Activated CD4-positive, CD25-positive, alpha-beta regulatory T cell (primary cell): ENCODE results near the gene CAND2.

ENCODE experiments used
- DNase-seq, 4 experiments: peaks; one replicate each; lab custom pipeline; 2025; lab: John Stamatoyannopoulos, UW

The CAND2 gene

DNA sequence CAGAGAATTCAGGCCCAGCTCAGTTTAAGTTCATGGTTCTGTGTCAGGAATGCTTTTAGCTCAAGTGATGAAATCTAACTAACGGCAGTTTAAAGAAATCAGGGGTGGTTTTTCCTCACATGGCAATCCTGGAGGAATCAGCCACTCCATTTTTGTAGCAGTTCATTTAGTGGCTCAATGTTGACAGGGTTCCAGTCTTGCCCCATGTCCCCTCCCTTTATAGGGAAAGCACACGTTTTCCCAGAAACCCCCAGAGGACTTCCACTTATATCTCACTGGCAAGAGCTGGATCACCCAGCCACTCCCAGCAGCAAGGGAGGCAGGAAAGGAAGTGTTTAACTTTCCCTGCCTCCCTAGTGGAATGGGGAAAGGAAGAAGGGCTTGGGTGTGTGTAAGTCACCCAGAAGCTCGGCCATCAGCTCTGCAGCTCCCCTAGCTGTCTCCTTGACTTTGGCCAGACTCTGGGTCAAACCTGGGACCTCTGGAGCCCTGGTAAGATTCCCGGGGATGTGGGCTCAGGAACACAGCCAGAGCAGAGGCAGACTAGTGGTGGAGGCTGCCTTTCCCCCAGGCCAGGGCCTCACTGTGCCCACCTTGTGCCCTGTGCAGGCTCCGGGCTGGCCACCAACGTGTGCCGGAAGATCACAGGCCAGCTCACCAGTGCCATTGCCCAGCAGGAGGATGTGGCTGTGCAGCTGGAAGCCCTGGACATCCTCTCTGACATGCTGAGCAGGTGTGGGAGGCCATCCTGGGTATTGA, 11.3 kb downstream of the CAND2 start:
- no peak for DNase-seq

DNA sequence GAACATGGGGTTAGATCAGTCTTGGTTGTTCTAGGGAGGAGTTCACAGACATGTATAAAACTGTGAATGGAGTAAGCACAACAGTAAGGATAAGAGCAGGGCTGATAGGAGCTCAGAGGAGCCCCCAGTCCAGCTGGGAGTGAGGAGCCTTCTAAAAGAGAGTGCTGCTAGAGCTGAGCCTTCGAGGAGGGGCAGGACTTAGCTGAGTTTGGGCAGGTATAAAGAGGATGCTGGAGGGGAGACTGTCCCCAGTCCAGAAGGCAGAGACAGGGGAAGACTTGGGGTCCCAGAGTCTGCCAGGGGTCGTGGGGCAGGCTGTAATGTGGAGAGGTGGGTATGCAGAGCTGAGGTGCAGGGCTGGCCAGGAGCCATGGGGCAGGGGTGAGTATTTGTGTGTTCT, 12.1 kb downstream of the CAND2 start:
- DNase-seq = no peak

DNA sequence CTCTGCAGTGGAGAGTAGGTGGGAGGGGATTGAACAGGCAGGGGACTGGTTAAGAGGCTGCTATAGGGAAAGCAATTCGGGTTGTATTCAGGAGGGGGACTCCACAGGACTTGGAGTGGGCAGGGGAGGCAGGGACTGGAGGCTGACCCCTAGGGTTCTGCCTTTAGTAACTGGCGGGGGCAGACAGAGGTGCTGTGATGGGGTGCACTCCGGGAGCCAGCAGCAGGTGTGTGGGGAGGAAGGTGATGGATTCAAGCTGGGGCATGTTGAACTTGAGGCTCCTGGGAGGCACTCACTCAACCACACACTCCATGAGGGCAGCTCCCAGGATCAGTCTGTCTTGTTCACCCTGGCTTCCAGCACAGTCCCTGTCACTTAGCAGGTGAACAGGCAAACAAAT, 12.5 kb downstream of the CAND2 start:
- no peak for DNase-seq

DNA sequence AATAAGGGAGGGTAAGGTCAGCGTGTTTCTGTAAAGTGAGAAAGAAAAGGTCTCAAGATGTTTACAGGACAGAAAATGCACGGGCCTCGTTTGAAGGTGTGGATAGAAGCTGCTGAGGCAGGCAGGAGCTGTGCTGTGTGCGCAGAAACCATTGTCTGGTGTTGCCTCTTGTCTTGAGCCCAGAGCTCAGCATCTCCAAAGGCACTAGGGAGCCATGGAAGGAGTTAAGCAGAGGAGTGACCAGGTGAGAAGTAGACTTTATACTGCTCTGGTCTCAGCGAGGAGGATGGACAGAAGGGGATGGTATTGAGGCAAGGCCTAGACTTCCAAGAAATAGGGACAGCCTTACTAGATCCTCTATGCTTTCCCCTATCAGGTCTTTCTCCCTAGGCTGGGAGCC, 13.0 kb downstream of the CAND2 start:
- DNase-seq = no peak

DNA sequence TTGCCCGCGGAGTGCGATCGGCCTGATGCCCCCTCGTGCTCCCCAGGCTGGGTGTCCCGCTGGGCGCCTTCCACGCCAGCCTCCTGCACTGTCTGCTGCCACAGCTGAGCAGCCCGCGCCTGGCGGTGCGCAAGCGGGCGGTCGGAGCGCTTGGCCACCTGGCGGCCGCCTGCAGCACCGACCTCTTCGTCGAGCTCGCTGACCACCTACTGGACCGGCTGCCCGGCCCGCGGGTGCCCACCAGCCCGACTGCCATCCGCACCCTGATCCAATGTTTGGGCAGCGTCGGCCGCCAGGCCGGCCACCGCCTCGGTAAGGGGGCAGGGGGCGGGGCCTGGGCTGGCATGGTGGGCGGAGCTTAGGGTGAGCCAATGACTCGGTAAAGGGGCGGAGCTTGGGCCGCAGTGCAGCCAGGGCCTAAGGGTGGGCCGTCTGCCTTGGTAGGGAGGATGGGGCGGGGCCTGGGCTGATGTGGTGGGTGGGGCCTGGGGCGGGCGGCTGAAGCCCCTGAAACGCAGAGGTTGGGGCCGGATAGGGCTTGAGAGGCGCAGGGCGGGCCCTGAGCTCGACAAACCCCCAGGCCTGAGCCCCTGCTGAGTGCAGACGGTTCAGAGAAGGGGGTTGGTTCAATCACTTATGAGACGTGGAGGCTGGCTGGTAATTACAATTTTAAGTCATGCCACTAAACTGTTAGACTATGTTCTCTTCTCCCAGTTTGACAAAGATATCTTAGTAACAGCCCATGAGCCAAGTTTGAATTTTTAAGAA, 13.7 kb downstream of the CAND2 start:
- peak; percentile 84 to 88 (median 87) for DNase-seq

DNA sequence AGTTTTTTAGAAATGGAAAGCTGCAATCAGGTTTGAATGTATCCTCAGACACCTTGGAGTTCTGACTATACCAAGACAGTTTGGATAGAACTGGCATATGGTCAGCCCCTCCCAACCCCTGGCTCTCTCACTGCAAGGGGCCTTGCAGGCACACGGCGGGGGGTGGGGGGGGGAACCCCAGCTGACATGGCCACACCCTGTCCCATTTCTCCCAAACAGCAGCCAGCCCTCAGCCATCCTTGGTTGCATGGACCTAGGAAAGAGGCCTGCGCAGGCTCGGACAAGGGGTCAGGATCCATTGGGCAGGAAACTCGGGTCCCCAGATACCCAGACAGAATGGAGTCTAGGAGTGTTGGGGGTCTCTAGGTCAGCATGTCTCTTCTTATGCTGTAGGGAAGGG, 14.5 kb downstream of the CAND2 start:
- no peak for DNase-seq

DNA sequence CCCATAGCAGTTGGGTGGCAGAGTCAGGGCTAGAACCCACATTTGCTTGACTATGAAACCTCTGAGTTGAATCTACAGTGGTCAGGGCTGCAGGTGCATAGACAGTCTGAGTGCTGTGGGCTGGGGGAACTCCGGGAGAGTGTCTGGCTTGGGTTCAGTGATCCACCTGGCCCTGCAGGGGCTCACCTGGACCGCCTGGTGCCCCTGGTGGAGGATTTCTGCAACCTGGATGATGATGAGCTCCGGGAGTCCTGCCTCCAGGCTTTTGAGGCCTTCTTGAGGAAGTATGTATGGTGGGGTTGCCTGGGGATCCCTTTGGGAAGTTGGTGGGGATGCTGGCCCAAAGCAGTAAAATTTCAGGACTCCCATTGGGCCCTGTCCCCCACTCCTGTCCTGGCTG, 16.3 kb downstream of the CAND2 start:
- DNase-seq = no peak

DNA sequence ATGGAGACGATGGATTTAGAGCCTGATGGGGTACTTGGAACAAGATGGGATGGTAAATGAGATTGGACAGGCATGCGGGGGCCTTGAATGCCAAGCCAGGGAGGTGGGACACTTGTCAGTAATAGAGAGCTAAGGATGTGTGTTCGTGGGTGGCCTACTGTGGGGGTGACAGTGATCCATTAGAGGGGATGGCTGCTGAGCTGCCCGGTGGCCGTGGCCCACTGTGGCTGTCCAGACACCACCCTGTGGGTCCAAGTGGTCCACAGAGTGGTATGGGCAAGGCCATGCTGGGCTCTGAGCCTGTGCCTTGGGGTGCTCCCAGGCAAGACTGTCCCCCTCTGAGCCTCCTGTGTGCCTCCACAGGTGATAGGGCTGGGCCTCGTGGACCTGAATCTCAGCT, 17.5 kb downstream of the CAND2 start:
- no peak for DNase-seq

DNA sequence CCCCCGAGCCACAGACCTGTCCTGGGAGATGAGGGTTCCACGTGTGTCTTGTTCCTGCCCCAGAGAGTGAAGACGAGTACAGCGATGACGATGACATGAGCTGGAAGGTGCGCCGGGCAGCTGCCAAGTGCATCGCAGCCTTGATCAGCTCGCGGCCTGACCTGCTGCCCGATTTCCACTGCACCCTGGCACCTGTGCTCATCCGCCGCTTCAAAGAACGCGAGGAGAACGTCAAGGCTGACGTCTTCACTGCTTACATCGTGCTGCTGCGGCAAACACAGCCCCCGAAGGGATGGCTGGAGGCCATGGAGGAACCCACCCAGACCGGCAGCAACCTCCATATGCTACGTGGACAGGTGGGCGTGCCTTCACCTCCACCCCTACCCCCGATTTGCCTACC, 18.6 kb downstream of the CAND2 start:
- no peak for DNase-seq

DNA sequence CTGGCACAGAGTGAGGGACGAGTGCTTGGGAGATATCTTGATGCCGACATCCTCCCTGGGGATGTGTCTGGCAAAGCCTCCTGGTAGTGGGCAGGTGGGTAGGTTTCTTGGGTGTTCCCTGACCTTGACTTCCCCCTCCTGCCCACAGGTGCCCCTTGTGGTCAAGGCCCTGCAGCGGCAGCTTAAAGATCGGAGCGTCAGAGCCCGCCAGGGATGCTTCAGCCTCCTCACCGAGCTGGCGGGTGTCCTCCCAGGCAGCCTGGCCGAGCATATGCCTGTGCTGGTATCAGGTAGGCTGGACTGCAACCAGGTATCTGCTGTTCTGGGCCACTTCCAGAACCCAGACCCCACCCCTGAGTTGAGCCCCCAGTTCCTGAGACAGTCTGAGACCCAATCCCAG, 19.2 kb downstream of the CAND2 start:
- DNase-seq = no peak

DNA sequence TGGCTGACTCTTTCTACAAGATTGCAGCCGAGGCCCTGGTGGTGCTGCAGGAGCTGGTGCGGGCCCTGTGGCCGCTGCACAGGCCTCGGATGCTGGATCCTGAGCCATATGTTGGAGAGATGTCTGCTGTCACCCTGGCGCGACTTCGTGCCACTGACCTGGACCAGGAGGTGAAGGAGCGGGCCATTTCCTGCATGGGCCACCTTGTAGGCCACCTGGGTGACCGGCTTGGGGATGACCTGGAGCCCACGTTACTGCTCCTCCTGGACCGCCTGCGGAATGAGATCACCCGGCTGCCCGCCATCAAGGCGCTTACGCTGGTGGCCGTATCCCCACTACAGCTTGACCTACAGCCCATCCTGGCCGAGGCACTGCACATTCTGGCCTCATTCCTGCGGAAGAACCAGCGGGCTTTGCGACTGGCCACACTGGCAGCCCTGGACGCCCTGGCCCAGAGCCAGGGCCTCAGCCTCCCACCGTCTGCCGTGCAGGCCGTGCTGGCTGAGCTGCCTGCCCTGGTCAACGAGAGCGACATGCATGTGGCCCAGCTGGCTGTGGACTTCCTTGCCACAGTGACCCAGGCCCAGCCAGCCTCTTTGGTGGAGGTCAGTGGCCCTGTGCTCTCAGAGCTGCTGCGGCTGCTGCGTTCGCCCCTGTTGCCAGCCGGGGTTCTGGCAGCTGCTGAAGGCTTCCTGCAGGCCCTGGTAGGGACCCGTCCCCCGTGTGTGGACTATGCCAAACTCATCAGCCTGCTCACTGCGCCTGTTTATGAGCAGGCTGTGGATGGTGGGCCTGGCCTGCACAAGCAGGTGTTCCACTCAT, 20.3 kb downstream of the CAND2 start:
- DNase-seq = no peak

DNA sequence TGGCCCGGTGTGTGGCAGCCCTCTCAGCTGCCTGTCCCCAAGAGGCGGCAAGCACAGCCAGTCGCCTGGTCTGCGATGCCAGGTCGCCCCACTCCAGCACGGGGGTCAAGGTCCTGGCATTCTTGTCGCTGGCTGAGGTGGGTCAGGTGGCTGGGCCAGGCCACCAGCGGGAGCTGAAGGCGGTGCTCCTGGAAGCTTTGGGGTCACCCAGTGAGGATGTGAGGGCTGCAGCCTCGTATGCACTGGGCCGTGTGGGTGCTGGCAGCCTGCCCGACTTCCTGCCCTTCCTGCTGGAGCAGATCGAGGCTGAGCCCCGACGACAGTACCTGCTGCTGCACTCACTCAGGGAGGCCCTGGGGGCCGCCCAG, 20.8 kb downstream of the CAND2 start:
- DNase-seq = no peak

DNA sequence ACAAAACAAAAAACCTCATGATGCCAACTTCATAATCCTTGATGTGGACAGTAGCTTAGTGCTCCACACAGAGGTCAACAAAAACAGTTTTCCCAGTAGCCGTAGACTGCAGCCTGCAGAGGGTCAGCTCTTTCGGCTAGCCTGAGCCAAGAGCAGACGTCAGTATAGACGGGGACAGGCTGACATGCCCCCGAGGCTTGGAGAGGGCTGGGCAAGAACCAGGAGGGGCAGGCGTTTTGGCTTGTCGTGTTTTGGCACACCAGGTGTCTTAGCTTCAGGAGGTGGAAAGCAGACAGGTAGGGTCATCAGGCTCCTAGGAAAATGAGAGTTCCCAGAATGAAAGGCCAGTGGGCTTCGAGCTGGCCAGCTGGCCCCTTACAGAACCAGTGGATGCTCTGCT, 21.8 kb downstream of the CAND2 start:
- DNase-seq = no peak

DNA sequence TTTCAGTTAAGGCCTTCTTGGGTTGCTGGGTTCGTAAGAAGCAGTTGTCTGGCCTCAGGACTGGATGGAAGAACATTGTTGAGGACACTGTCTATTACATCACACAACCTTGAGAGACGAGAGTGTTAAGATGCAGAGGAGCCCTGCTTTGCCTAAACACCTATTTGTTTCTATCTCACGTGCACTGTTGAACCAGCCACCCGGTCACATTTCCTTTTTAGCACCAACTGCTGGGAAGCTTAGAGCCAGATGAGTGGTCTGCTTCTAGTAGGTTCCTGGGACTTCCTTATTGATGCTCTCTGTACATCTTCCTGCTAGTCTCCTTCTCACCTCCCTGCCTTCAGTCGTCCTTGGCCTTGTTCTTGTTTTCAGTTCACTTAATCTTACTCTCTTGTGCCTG, 22.3 kb downstream of the CAND2 start:
- no peak for DNase-seq

DNA sequence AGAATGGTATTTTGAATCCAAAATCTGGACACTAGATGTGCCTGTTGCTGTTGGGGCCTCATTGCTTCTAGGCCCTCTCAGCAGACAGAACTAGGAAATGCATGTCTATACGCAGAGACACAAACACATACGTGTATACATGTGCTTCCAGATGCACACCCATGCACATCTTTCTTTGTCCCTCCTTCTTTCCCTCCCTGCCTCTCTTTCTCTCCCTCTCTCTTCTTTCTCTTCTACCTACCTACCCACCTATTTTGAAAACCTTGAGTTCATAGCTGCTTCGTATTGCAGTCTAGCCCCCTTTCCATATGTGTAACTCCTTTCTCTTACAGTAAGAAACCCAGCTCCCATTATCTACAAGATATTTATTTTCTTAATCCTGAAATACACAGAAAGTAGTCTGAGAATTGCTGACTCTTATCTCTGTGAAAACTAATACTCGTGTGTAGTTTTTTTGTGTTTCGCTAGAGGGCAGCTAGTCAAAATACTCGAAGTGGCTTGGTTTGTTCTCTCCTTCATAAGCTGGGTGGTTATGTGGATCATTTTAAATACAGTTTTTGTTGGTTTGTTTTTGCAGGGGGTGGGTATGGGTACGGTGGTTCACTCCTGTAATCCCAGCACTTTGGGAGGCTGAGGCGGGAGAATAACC, 26.4 kb downstream of the CAND2 start:
- DNase-seq = no peak

DNA sequence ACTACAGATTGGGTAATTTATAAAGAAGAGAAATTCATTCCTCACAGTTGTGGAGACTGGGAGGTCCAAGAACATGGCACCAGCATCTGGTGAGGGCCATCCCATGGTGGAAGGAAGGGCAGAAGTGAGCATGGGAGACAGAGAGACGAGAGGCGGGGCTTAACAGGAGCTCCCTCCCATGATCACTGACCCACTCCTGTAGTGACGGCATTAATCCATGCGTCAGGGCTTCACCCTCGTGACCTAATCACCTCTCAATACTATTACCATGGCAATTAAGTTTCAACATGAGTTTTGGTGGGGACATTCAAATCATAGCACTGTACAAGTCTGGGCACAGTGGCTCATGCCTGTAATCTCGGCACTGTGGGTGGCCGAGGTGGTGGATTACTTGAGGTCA, 27.8 kb downstream of the CAND2 start:
- no peak for DNase-seq

DNA sequence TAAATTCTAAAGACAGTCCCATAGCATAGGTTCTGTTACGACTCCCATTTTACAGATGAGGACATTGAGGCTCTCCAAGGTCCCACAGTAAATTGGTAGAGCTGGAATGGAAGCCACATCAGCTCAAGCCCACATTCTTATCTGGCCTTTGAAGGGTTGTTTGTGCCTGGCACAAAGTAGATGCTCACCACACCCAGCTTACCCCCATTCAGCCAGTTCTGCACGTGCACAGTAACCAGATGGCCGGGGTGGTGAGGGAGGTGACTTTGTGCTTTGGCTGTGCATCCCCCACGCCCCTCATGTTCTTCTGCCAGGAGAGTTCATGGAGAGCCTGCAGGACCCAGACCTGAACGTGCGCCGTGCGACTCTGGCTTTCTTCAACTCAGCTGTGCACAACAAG, 28.7 kb downstream of the CAND2 start:
- DNase-seq = no peak

DNA sequence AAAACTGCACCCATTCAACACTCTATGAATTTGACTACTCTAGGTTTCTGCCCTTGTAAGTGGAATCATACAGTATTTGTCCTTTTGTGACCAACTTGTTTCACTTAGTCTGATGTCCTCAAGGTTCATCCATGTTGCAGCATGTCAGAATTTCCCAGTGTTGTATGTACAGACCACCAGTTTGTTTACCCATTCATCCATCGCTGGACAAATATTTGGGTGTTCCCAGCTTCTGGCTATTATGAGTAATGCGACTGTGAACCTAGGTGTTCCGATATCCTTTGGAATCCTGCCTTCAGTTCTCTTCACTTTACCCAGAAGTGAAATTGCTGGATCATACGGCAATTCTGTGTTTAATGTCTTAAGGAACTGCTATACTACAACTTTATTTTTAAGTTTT, 32.3 kb downstream of the CAND2 start:
- DNase-seq = no peak

DNA sequence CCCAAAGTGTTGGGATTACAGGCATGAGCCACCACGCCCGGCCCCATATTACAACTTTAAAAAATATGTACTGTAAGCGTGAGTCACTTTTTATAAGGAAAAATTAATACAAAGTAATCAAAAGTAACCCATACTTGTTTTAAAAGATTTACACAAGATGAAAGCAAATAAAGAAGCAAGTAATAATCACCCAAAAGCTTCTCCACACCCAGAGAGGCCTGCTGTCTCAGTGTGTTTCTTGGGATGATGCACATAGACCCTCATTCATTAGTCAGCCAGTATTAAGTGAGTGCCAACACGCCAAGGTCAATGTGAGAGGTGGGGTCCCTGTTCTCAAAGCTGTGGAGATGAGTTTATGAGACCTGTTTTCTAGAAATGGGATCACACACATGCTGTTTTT, 32.9 kb downstream of the CAND2 start:
- no peak for DNase-seq

DNA sequence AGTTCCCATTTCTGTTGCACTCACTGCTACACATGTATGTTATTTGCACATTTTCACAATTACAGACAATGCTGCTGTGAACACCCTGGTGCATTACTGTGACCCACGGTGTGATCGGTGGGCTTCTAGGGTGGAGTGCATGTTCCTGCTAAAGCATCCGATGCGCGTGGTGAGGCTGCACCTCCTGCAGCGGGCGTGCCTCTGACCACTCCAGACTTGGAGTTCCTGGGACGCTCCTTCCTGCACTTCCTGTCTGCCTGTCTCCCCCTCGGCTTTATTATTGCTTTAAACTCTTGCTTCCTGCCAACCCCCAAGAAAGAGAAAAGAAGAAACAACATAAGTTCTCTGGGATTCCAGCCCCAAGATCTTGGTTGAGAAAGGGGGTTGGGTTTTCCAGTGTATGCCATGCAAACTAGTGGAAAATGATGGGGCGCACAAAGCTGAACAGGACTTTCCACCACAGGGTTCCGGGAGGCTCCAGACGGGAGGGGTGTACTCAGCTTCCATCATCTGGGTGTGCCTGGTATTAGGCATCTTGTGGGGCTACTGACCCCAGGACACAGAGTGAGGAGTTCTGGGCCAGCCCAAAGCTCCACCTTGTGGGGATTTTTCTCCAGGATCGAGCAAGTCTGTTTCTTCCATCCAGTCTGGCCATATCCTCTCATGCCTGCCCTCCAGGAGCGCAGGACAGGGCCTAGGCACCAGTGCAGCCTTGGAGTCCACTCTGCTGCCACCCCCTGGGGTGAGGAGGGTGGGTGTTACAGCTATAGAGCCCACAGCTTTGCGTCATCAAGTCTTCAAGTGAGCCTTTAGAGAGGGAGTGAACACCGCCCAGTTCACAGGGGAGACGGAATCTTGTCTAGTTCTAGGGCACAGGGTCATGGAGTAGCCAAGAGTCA, 33.7 kb downstream of the CAND2 start:
- no peak for DNase-seq

DNA sequence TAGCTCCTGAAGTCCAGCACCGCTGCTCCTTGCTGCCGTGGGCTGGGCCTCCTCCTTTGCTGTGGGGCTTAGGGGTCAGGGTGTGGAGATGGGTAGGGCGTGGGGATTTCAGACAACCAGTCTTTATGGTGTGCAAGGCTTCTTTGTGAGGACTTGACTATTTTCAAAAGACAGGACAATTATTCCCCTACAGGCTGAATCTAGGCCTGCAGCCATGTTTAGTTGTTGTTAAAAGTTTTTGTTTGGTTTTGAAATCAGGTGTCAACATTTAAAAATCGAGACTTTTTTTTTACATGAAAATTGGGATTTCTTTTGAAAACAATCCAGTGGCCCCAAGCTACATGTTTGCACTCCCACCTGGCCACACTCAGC, 34.3 kb downstream of the CAND2 start:
- DNase-seq = no peak
